DND-41 (cell line): ENCODE measurements around the gene CTSA.
"Not testable (repeated sequence)": the region's sequence is repeated elsewhere in the genome, so short reads cannot be mapped to it uniquely, and the experiment has no call there.

ENCODE experiments used
- ATAC-seq: fragments of 200-7000 bp; cut with Tn5 transposase; 3 replicates; pipeline ENCODE4 v1.9.1; 2021; ENCODE audit warnings: low read depth; ENCODE audit not compliant: insufficient read depth
- DNase-seq: peaks from one replicate; pipeline ENCODE4 v3.0.0-alpha.2; 2020
- H2AFZ ChIP-seq: 2 replicates; pipeline ENCODE4 v1.6.0; 2012; ENCODE audit warnings: low read depth, low read length
- H3K27ac ChIP-seq: 2 replicates; pipeline ENCODE4 v1.5.1; 2012; ENCODE audit warnings: low read length, inconsistent platforms
- H3K27me3 ChIP-seq: fragments of 200-600 bp; sonication (generic); 2 replicates; pipeline ENCODE4 v1.6.0; 2012; ENCODE audit warnings: low read length, mild to moderate bottlenecking, inconsistent platforms; ENCODE audit not compliant: insufficient read depth, poor library complexity
- H3K36me3 ChIP-seq: 2 replicates; pipeline ENCODE4 v1.5.1; 2012; ENCODE audit warnings: low read length, inconsistent platforms; ENCODE audit not compliant: insufficient read depth
- H3K4me1 ChIP-seq: 2 replicates; pipeline ENCODE4 v1.5.1; 2012; ENCODE audit warnings: mild to moderate bottlenecking, low read length; ENCODE audit not compliant: insufficient read depth
- H3K4me2 ChIP-seq: 2 replicates; pipeline ENCODE4 v1.6.0; 2012; ENCODE audit warnings: mild to moderate bottlenecking, moderate library complexity, low read length, inconsistent platforms; ENCODE audit not compliant: insufficient read depth
- H3K4me3 ChIP-seq, 2 experiments: fragments of 200-600 bp in 1 of 2; shearing (Covaris generic) in 1 of 2; 2 replicates each; pipeline ENCODE4 v1.5.1; 2012 to 2016; ENCODE audit warnings: inconsistent platforms in 2 of 2, low read length in 2 of 2, mild to moderate bottlenecking in 2 of 2, low read depth in 1 of 2, moderate library complexity in 1 of 2
- H3K79me2 ChIP-seq: 2 replicates; pipeline ENCODE4 v1.6.0; 2012; ENCODE audit warnings: low read length, inconsistent platforms; ENCODE audit not compliant: insufficient read depth
- H3K9ac ChIP-seq: 2 replicates; pipeline ENCODE4 v1.6.0; 2012; ENCODE audit warnings: low read depth, mild to moderate bottlenecking, inconsistent platforms, low read length, moderate library complexity
- H3K9me3 ChIP-seq: 2 replicates; pipeline ENCODE4 v1.5.1; 2012; ENCODE audit warnings: low read length, moderate library complexity, mild to moderate bottlenecking, inconsistent platforms; ENCODE audit not compliant: insufficient read depth, severe bottlenecking
- H4K20me1 ChIP-seq: 2 replicates; pipeline ENCODE4 v1.6.0; 2012; ENCODE audit warnings: low read length; ENCODE audit not compliant: insufficient read depth
- EZH2 ChIP-seq: IDR thresholded peaks from 3 replicates; pipeline ENCODE4 v1.6.1; 2012; ENCODE audit warnings: borderline replicate concordance, low read depth, mild to moderate bottlenecking, moderate library complexity, low read length, inconsistent platforms; ENCODE audit not compliant: severe bottlenecking
- TF ChIP-seq, protein P1 (sequence below): IDR thresholded peaks from 2 replicates; pipeline ENCODE4 v1.5.1; 2012; ENCODE audit warnings: borderline replicate concordance, low read length, moderate library complexity, mild to moderate bottlenecking; ENCODE audit not compliant: poor library complexity, severe bottlenecking; ENCODE audit errors: extremely low read depth

Gene CTSA

DNA sequence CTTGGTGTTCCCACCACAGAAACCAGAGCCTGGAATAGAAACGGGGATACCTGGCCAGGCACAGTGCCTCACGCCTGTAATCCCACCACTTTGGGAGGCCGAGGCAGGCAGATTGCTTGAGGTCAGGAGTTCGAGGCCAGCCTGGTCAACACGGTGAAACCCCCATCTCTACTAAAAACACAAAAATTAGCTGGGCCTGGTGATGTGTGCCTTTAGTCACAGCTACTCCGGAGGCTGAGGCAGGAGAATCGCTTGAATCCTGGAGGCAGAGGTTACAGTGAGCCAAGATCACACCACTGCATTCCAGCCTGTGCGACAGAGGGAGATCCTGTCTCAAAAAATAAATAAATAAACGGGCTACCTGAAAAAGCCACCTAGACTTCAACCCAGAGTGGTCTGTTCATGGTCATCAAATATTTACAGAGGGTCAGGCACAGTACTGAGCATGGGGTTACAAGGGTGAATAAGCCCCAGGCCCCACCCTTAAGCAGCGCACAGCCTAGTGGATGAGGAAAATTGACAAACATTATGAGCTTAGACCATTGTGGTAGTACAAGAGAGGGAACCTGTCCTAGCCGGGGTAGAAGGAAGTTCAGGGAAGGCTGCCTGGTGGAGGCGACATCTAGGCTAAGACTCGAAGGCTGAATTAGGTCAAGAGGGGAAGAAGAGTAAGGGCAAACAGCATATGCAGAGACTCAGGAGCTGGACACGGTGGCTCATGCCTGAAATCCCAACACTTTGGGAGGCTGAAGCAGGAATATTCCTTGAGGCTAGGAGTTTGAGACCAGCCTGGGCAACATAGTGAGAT lies 36.1 kb downstream of the CTSA start:
- no peaks in the 10 kb centered on the region for H4K20me1 ChIP-seq
- H3K79me2 ChIP-seq = no peaks in the 10 kb centered on the region
- no peak for DNase-seq
- ATAC-seq = peak; percentile 18; the same call in 1 of the 3 replicates
- H3K4me1 ChIP-seq = no peaks in the 10 kb centered on the region
- H3K4me3 ChIP-seq = no peak overlapping the region
- no peak overlapping the region for H3K9ac ChIP-seq
- no peaks in the 10 kb centered on the region for H3K9me3 ChIP-seq
- no peak overlapping the region for H3K4me2 ChIP-seq
- H3K27ac ChIP-seq = no peak overlapping the region
- H3K27me3 ChIP-seq = no peaks in the 10 kb centered on the region
- no peak overlapping the region for H2AFZ ChIP-seq
- TF ChIP-seq EZH2 = no peak
- TF ChIP-seq, protein P1, sequence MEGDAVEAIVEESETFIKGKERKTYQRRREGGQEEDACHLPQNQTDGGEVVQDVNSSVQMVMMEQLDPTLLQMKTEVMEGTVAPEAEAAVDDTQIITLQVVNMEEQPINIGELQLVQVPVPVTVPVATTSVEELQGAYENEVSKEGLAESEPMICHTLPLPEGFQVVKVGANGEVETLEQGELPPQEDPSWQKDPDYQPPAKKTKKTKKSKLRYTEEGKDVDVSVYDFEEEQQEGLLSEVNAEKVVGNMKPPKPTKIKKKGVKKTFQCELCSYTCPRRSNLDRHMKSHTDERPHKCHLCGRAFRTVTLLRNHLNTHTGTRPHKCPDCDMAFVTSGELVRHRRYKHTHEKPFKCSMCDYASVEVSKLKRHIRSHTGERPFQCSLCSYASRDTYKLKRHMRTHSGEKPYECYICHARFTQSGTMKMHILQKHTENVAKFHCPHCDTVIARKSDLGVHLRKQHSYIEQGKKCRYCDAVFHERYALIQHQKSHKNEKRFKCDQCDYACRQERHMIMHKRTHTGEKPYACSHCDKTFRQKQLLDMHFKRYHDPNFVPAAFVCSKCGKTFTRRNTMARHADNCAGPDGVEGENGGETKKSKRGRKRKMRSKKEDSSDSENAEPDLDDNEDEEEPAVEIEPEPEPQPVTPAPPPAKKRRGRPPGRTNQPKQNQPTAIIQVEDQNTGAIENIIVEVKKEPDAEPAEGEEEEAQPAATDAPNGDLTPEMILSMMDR = no peak
- H3K36me3 ChIP-seq = no peaks in the 10 kb centered on the region

DNA sequence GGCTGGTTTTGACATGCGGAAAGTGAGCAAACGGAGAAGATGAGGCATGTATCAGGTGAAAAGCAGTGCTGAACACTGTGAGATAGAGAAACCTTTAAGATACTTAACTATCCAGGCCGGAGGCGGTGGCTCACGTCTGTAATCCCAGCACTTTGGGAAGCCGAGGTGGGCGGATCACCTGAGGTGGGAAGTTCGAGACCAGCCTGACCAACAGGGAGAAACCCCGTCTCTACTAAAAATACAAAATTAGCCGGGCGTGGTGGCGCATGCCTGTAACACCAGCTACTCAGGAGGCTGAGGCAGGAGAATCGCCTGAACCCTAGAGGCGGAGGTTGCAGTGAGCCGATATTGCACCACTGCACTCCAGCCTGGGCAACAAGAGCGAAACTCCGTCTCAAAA lies 40.5 kb downstream of the CTSA start:
- not testable (repeated sequence) for H3K9ac ChIP-seq, H3K4me3 ChIP-seq, H3K4me2 ChIP-seq, H3K27me3 ChIP-seq, ATAC-seq, H2AFZ ChIP-seq, H3K27ac ChIP-seq, H3K36me3 ChIP-seq, H3K9me3 ChIP-seq, DNase-seq
- H4K20me1 ChIP-seq = peaks cover 15% of the 10 kb centered on the region; the same call in 1 of the 2 replicates
- H3K4me1 ChIP-seq = peaks cover 25% of the 10 kb centered on the region
- peaks cover 37% of the 10 kb centered on the region for H3K79me2 ChIP-seq

DNA sequence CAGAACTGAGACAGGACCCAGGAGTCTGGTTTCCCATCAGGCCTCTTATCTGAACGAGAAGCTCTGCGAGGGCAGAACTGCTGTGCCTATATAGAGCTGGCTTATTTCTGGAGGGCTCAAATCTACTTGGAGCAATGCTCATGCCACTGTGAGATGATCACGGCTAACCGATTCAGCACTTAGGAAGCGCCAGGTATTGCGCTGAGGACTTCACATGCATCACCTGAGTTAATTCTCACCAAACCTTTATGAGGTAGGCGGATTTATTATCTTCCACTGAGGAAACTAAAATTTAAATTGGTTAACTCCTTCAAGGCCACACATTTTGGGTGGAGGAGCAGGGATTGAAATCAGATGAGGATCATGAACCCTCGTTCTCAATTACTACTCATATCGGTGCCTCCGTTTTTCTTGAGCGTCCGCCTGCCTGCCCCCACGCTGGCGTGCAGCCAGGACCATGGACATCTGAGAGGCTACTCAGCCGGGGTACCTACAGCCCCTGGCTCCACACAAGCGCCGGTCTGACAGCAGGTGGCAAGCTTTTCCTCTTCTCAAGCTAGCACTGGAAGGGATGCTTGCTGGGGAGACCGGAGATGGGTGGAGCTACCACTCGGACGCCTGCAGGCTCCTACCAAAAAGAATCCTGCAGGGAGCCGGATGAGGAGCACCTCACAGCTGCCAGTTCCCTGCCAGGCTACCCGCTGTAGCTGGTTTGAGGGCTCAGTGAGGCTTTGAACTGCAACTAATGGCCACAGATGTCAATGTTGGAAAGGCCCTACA lies 42.3 kb downstream of the CTSA start:
- peaks cover 23% of the 10 kb centered on the region for H3K36me3 ChIP-seq
- peaks cover 27% of the 10 kb centered on the region for H3K4me1 ChIP-seq
- TF ChIP-seq, protein P1 = peak; percentile 65
- TF ChIP-seq EZH2 = no peak
- H4K20me1 ChIP-seq = peaks cover 25% of the 10 kb centered on the region
- no peaks in the 10 kb centered on the region for H3K9me3 ChIP-seq
- H3K27me3 ChIP-seq = no peaks in the 10 kb centered on the region
- peak; percentile 84 for DNase-seq
- peaks cover 54% of the 10 kb centered on the region for H3K79me2 ChIP-seq
- H3K27ac ChIP-seq = peak overlapping the region; percentile 99
- H3K9ac ChIP-seq = peak overlapping the region; percentile 100
- ATAC-seq = peak; percentile 51
- peak overlapping the region; percentile 77 for H3K4me2 ChIP-seq
- peak overlapping the region; percentile 99 for H2AFZ ChIP-seq
- H3K4me3 ChIP-seq = peak overlapping the region; percentile 90 to 97

DNA sequence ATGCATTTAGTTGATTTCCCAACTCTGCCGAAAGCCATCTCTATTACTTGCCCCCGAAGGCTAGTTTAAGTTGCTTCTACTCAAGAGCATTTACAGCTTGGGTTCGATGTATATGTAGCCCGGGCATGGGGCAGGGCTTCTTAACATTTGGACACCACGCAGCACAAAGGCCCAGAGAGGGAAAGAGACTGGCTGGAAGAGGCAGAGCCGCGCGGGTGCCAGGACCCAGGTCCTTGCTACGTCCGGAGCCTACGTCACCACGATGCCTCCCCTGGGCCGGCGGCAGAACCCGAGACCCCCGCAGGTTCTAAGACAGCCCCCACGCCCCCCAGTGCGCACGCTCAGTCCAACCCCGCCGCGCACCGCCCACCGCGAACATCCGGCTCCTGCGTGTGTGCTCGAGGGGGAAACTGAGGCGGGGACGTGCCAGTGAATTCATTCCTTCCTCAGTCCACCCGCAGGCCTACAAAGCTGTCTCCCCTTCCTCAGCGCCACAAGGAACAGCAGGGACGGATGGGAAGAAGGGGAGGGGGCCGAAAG lies 43.0 kb downstream of the CTSA start:
- H2AFZ ChIP-seq = peak overlapping the region; percentile 99
- peaks cover 27% of the 10 kb centered on the region for H3K4me1 ChIP-seq
- TF ChIP-seq EZH2 = no peak
- TF ChIP-seq, protein P1 = no peak
- H4K20me1 ChIP-seq = peaks cover 32% of the 10 kb centered on the region
- peak overlapping the region; percentile 90 to 97 for H3K4me3 ChIP-seq
- H3K4me2 ChIP-seq = peak overlapping the region; percentile 77
- DNase-seq (no peak), ATAC-seq (peak; percentile 46)
- no peaks in the 10 kb centered on the region for H3K27me3 ChIP-seq
- H3K36me3 ChIP-seq = peaks cover 29% of the 10 kb centered on the region
- H3K27ac ChIP-seq = peak overlapping the region; percentile 99
- peaks cover 56% of the 10 kb centered on the region for H3K79me2 ChIP-seq
- H3K9me3 ChIP-seq = no peaks in the 10 kb centered on the region
- peak overlapping the region; percentile 100 for H3K9ac ChIP-seq
